Glutamatergic neuron (in vitro differentiated cells): Measurements from ENCODE around the gene BCL2L11. TPM values are rescaled to one million over a fixed set of nuclear protein-coding genes. Genes with fewer than 3 reads are reported as not detected.

Experiments
- DNase-seq: peaks from one replicate; pipeline ENCODE4 v3.0.0; 2022
- H3K27ac Mint-ChIP-seq: one replicate; pipeline ENCODE4 v1.8.0; 2020; ENCODE audit warnings: mild to moderate bottlenecking, mixed read lengths, inconsistent platforms; ENCODE audit not compliant: unreplicated experiment
- H3K27me3 Mint-ChIP-seq: one replicate; pipeline ENCODE4 v1.8.0; 2020; ENCODE audit warnings: mild to moderate bottlenecking, moderate library complexity, mixed read lengths, inconsistent platforms; ENCODE audit not compliant: unreplicated experiment
- H3K36me3 Mint-ChIP-seq: one replicate; pipeline ENCODE4 v1.8.0; 2020; ENCODE audit warnings: mild to moderate bottlenecking, mixed read lengths, inconsistent platforms; ENCODE audit not compliant: unreplicated experiment
- H3K4me1 Mint-ChIP-seq: one replicate; pipeline ENCODE4 v1.8.0; 2020; ENCODE audit warnings: mild to moderate bottlenecking, low read depth, mixed read lengths, inconsistent platforms; ENCODE audit not compliant: unreplicated experiment
- H3K4me3 Mint-ChIP-seq: one replicate; pipeline ENCODE4 v1.8.0; 2020; ENCODE audit warnings: mild to moderate bottlenecking, mixed read lengths, inconsistent platforms; ENCODE audit not compliant: unreplicated experiment
- H3K9me3 Mint-ChIP-seq: one replicate; pipeline ENCODE4 v1.8.0; 2020; ENCODE audit warnings: mild to moderate bottlenecking, moderate library complexity, mixed read lengths, inconsistent platforms; ENCODE audit not compliant: unreplicated experiment
- CTCF ChIP-seq: fragments of 200-600 bp; sonication (generic); IDR thresholded peaks from one replicate; pipeline ENCODE4 v1.5.0; 2021; ENCODE audit not compliant: partially characterized antibody, unreplicated experiment
- total RNA-seq: library from RNA; stranded (reverse); fragmentation: NEBNext Ultra II Directional; extraction: Animal tissue kit (Norgen Biotek cat#: 25700); gene quantifications from one replicate; pipeline ENCODE4 v1.2.1, GENCODE V29; 2021; ENCODE audit not compliant: unreplicated experiment

BCL2L11 gene
- total RNA-seq, 1 donor from 2014 or later = 20.0 TPM

DNA sequence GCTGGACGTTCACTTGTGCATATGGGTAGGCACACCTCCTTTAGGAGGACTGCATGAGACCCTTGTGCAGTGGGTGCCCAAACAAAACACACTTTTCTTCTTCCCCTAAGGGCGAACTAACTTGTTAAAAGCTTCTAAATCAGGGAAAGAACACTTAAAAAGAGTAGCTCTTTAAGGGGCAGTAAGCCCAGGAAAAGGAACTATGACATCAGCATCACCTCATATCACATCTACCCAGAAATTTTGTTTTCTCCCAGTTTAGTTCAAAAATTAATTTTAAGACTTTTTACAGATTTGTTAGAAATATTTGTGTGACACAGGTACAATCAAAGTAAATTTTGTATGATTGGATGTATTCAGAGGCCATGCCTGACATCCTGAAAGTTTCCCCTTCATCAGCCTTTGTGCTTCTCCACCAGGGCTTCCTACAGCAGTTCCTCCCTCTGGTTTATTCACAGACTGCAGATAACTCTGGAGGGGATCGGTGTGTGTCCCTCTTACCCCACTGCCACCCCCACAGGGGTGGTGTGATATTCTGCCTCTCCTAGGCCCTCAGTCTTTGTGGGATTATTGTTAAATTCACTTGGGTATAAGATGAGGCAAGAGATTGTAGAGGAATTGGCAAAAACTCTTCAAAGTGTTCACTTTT lies 27.6 kb downstream of the BCL2L11 start:
- H3K27me3 Mint-ChIP-seq = peaks cover 3% of the 10 kb centered on the region
- H3K9me3 Mint-ChIP-seq = peaks cover 3% of the 10 kb centered on the region
- no peak for TF ChIP-seq CTCF
- no peak for DNase-seq
- no peaks in the 10 kb centered on the region for H3K36me3 Mint-ChIP-seq
- peaks cover 18% of the 10 kb centered on the region for H3K4me1 Mint-ChIP-seq
- H3K4me3 Mint-ChIP-seq = no peak overlapping the region
- H3K27ac Mint-ChIP-seq = no peak overlapping the region

- Mint-ChIP-seq H3K4me1 (peaks cover 13% of the 10 kb centered on the region), H3K9me3 (no peaks in the 10 kb centered on the region), H3K27me3 (no peaks in the 10 kb centered on the region), H3K4me3 (no peak overlapping the region), H3K27ac (no peak overlapping the region), H3K36me3 (no peaks in the 10 kb centered on the region)
- DNase-seq = no peak
- no peak for TF ChIP-seq CTCF
Measured at GRCh38 chr2:111148925-111149324, 28.2 kb downstream of the BCL2L11 start.

- TF ChIP-seq CTCF = no peak
- no peak overlapping the region for H3K4me3 Mint-ChIP-seq
- DNase-seq = no peak
- H3K9me3 Mint-ChIP-seq = no peaks in the 10 kb centered on the region
- peaks cover 7% of the 10 kb centered on the region for H3K4me1 Mint-ChIP-seq
- H3K36me3 Mint-ChIP-seq = no peaks in the 10 kb centered on the region
- no peaks in the 10 kb centered on the region for H3K27me3 Mint-ChIP-seq
- no peak overlapping the region for H3K27ac Mint-ChIP-seq
Measured at GRCh38 chr2:111149882-111150455, 29.3 kb downstream of the BCL2L11 start.

DNA sequence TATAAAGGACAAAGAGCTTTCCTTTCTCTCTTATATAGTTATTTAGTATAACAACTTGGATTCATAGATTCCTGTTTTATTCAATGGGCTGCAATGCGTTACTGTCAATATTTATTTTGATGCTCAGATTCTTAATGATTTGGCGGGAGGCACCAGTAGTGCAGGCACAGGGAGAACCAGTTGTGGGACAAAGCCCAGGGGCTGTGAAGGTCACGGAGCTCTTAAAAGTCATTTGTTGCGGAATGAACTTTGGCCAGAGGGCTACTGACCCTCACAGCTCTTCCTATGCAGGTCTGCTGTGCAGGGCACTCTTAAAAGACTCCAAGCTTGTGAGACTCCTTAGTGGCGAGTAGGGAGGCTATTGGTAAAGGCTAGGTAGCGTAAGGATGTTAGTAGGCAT lies 34.0 kb downstream of the BCL2L11 start:
- no peak for TF ChIP-seq CTCF
- no peak for DNase-seq
- Mint-ChIP-seq H3K27me3 (peaks cover 3% of the 10 kb centered on the region), H3K36me3 (no peaks in the 10 kb centered on the region), H3K4me1 (peaks cover 7% of the 10 kb centered on the region), H3K27ac (no peak overlapping the region), H3K9me3 (no peaks in the 10 kb centered on the region), H3K4me3 (no peak overlapping the region)

DNA sequence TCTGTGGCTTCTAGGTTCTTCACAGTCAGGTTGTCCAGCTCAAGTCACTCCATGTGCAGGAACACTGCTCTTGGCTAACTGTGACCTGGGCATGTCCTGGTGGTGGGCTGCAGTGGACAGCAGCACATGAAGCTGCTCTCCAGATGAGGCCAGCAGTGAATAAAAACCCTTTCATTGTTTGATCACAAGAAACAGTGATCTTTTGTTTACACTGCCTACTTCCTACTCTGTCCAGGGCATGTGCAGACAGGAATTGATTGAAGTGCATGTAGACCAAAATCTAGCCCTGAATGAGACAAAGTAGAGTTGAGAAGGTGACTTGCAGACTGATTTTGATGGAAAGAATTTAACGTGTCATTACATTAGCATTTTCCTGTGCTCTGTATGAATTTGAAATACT lies 34.9 kb downstream of the BCL2L11 start:
- peaks cover 11% of the 10 kb centered on the region for H3K4me1 Mint-ChIP-seq
- no peak for DNase-seq
- H3K36me3 Mint-ChIP-seq = no peaks in the 10 kb centered on the region
- H3K27ac Mint-ChIP-seq = no peak overlapping the region
- H3K27me3 Mint-ChIP-seq = peaks cover 5% of the 10 kb centered on the region
- TF ChIP-seq CTCF = no peak
- H3K9me3 Mint-ChIP-seq = no peaks in the 10 kb centered on the region
- no peak overlapping the region for H3K4me3 Mint-ChIP-seq
